ENCODE results near the gene GRM6.

The GRM6 gene

GRCh38 chr5:178996156-178996555 is 1.0 kb upstream of the GRM6 start:
- no peak overlapping the region for H3K27ac ChIP-seq (ENCODE audit: low read length)
- H3K9ac ChIP-seq (ENCODE audit: low read length) = no peak overlapping the region
- no peaks in the 10 kb centered on the region; the same call in 1 of the 2 replicates for H3K9me3 ChIP-seq (ENCODE audit: insufficient read depth, low read length)
- H3K4me3 ChIP-seq (ENCODE audit: low read length) = no peak overlapping the region
- H3K4me2 ChIP-seq (ENCODE audit: low read length) = no peak overlapping the region
- TF ChIP-seq CTCF (IDR thresholded peaks at IDR 0.05; ENCODE audit: low read depth, low read length) (no peak), EZH2phosphoT487 (IDR thresholded peaks at IDR 0.05; ENCODE audit: low read depth) (no peak)
- no peaks in the 10 kb centered on the region for H3K27me3 ChIP-seq (ENCODE audit: low read depth, low read length)
- no peaks in the 10 kb centered on the region for H4K20me1 ChIP-seq (ENCODE audit: insufficient read depth, low read length)
- H3K36me3 ChIP-seq (replicated peaks; ENCODE audit: low read depth, low read length) = no peaks in the 10 kb centered on the region
- no peaks in the 10 kb centered on the region for H3K79me2 ChIP-seq (ENCODE audit: low read length)
- H3K4me1 ChIP-seq (ENCODE audit: low read length) = no peaks in the 10 kb centered on the region
- H2AFZ ChIP-seq (ENCODE audit: low read depth, low read length) = no peak overlapping the region

GRCh38 chr5:178995341-178995690 is 196 bp upstream of the GRM6 start:
- no peaks in the 10 kb centered on the region for H3K4me1 ChIP-seq (ENCODE audit: low read length)
- no peak overlapping the region for H3K4me3 ChIP-seq (ENCODE audit: low read length)
- TF ChIP-seq EZH2phosphoT487 (IDR thresholded peaks at IDR 0.05; ENCODE audit: low read depth) = no peak
- TF ChIP-seq CTCF (IDR thresholded peaks at IDR 0.05; ENCODE audit: low read depth, low read length) = no peak
- no peak overlapping the region for H3K4me2 ChIP-seq (ENCODE audit: low read length)
- H3K36me3 ChIP-seq (replicated peaks; ENCODE audit: low read depth, low read length) = no peaks in the 10 kb centered on the region
- no peak overlapping the region for H2AFZ ChIP-seq (ENCODE audit: low read depth, low read length)
- H4K20me1 ChIP-seq (ENCODE audit: insufficient read depth, low read length) = no peaks in the 10 kb centered on the region
- H3K27me3 ChIP-seq (ENCODE audit: low read depth, low read length) = no peaks in the 10 kb centered on the region
- H3K9me3 ChIP-seq (ENCODE audit: insufficient read depth, low read length) = no peaks in the 10 kb centered on the region; the same call in 1 of the 2 replicates
- H3K79me2 ChIP-seq (ENCODE audit: low read length) = no peaks in the 10 kb centered on the region
- H3K27ac ChIP-seq (ENCODE audit: low read length) = no peak overlapping the region
- H3K9ac ChIP-seq (ENCODE audit: low read length) = no peak overlapping the region

GRCh38 chr5:178993955-178994579 is 1.1 kb downstream of the GRM6 start:
- Histone ChIP-seq H3K9ac (ENCODE audit: low read length) (no peak overlapping the region), H3K4me2 (ENCODE audit: low read length) (no peak overlapping the region), H4K20me1 (ENCODE audit: insufficient read depth, low read length) (no peaks in the 10 kb centered on the region), H2AFZ (ENCODE audit: low read depth, low read length) (no peak overlapping the region), H3K27me3 (ENCODE audit: low read depth, low read length) (no peaks in the 10 kb centered on the region), H3K79me2 (ENCODE audit: low read length) (no peaks in the 10 kb centered on the region), H3K4me3 (ENCODE audit: low read length) (no peak overlapping the region), H3K9me3 (ENCODE audit: insufficient read depth, low read length) (no peaks in the 10 kb centered on the region; the same call in 1 of the 2 replicates), H3K4me1 (ENCODE audit: low read length) (no peaks in the 10 kb centered on the region), H3K27ac (ENCODE audit: low read length) (no peak overlapping the region), H3K36me3 (replicated peaks; ENCODE audit: low read depth, low read length) (no peaks in the 10 kb centered on the region)
- TF ChIP-seq CTCF (IDR thresholded peaks at IDR 0.05; ENCODE audit: low read depth, low read length) (no peak), EZH2phosphoT487 (IDR thresholded peaks at IDR 0.05; ENCODE audit: low read depth) (no peak)

- no peak overlapping the region for H3K27ac ChIP-seq (ENCODE audit: low read length)
- no peak for TF ChIP-seq CTCF (IDR thresholded peaks at IDR 0.05; ENCODE audit: low read depth, low read length)
- H4K20me1 ChIP-seq (ENCODE audit: insufficient read depth, low read length) = no peaks in the 10 kb centered on the region
- no peak overlapping the region for H3K4me3 ChIP-seq (ENCODE audit: low read length)
- no peaks in the 10 kb centered on the region for H3K27me3 ChIP-seq (ENCODE audit: low read depth, low read length)
- no peaks in the 10 kb centered on the region; the same call in 1 of the 2 replicates for H3K9me3 ChIP-seq (ENCODE audit: insufficient read depth, low read length)
- no peaks in the 10 kb centered on the region for H3K36me3 ChIP-seq (replicated peaks; ENCODE audit: low read depth, low read length)
- H3K4me1 ChIP-seq (ENCODE audit: low read length) = no peaks in the 10 kb centered on the region
- no peak overlapping the region for H2AFZ ChIP-seq (ENCODE audit: low read depth, low read length)
- H3K4me2 ChIP-seq (ENCODE audit: low read length) = no peak overlapping the region
- no peak overlapping the region for H3K9ac ChIP-seq (ENCODE audit: low read length)
- H3K79me2 ChIP-seq (ENCODE audit: low read length) = no peaks in the 10 kb centered on the region
These were observed 1.8 kb downstream of the GRM6 start for GRCh38 chr5:178993236-178993765.
